Aorta (tissue), 5 donors: ENCODE measurements around the gene CTAGE8. TPM values are rescaled to one million over a fixed set of nuclear protein-coding genes. Genes with fewer than 3 reads are reported as not detected.
"Not testable (repeated sequence)": the region's sequence is repeated elsewhere in the genome, so short reads cannot be mapped to it uniquely, and the experiment has no call there.

Source experiments
- ATAC-seq: fragments of 200-7000 bp; cut with Tn5 transposase; one replicate; pipeline ENCODE4 v1.9.1; 2022; ENCODE audit warnings: moderate library complexity; ENCODE audit not compliant: low FRiP score
- DNase-seq, 2 donors: peaks; one replicate each; pipeline ENCODE4 v3.0.0-alpha.2; 2020
- H3K27ac ChIP-seq, 2 donors: one replicate each; pipeline ENCODE4 v1.5.1; 2013; ENCODE audit warnings: low read length in 2 of 2, mild to moderate bottlenecking in 2 of 2, moderate library complexity in 2 of 2, control low read depth in 1 of 2, inconsistent platforms in 1 of 2, low read depth in 1 of 2
- H3K27me3 ChIP-seq, 2 donors: one replicate each; pipeline ENCODE4 v1.6.1; 2013; ENCODE audit warnings: control low read depth in 1 of 2, low read length in 1 of 2, mild to moderate bottlenecking in 1 of 2, moderate library complexity in 1 of 2; ENCODE audit not compliant: insufficient read depth in 2 of 2, control insufficient read depth in 1 of 2
- H3K36me3 ChIP-seq, 2 donors: one replicate each; pipeline ENCODE4 v1.6.1; 2013; ENCODE audit warnings: control low read depth in 1 of 2, low read length in 1 of 2, mild to moderate bottlenecking in 1 of 2; ENCODE audit not compliant: insufficient read depth in 2 of 2, control insufficient read depth in 1 of 2
- H3K4me1 ChIP-seq, 2 donors: one replicate each; pipeline ENCODE4 v1.6.1; 2013; ENCODE audit warnings: low read length in 2 of 2, control low read depth in 1 of 2, mild to moderate bottlenecking in 1 of 2, moderate library complexity in 1 of 2; ENCODE audit not compliant: insufficient read depth in 2 of 2, control insufficient read depth in 1 of 2
- H3K4me3 ChIP-seq, 2 donors: one replicate each; pipeline ENCODE4 v1.5.1; 2013; ENCODE audit warnings: low read length in 2 of 2, control low read depth in 1 of 2, mild to moderate bottlenecking in 1 of 2
- H3K9me3 ChIP-seq: one replicate; pipeline ENCODE4 v1.6.1; 2013; ENCODE audit warnings: mild to moderate bottlenecking, low read length; ENCODE audit not compliant: control insufficient read depth
- WGBS, 2 donors: extraction: QIAGEN DNeasy Blood & Tissue Kit; methylation state at CpG; one replicate each; pipeline ENCODE4 v1.1.7; 2013; 5-methylcytosine and 5-hydroxymethylcytosine counted together
- intact Hi-C, 2 donors: fragments of 100-400 bp; cut with DNase I; formaldehyde crosslinking; loops; one replicate each; pipeline versions ENCODE4 v1.14.2 to v1.15.0; 2022
- polyA plus RNA-seq, 2 donors: library from polyadenylated mRNA; stranded (reverse); fragments of 200-250 nt; gene quantifications; one replicate each; pipeline ENCODE4 v1.2.3, GENCODE V29; 2013
- total RNA-seq, 2 donors: library from RNA; stranded (reverse); fragmentation: NEBNext Ultra II Directional; extraction: Animal tissue kit (Norgen Biotek cat#: 25700); gene quantifications; one replicate each; pipeline ENCODE4 v1.2.1, GENCODE V29; 2021
- donor health status: healthy with polysubstance abuse.
- donor health status: Bipolar disorder and iron deficiency.
- donor health status: DM: no; HTN: no; CAD: no.
- donor health status: DM: no; HTN: no; CAD: no.
- donor health status: DM: yes; HTN: yes; CAD: no.

CTAGE8 gene
- total and polyA plus RNA-seq, 4 donors: 0.21 to 1.2 TPM; not detected in 2

- H3K27me3 ChIP-seq, H3K27ac ChIP-seq, H3K4me1 ChIP-seq, DNase-seq, intact Hi-C loops, H3K4me3 ChIP-seq, H3K9me3 ChIP-seq, ATAC-seq, H3K36me3 ChIP-seq: not testable (repeated sequence)
- 95 to 98% methylated on average over 4 of the region's 6 CpGs for WGBS, 2 donors
Observed at GRCh38 chr7:144275281-144275680, 6.2 kb upstream of the CTAGE8 start.

- DNase-seq, H3K9me3 ChIP-seq, H3K27ac ChIP-seq, H3K4me1 ChIP-seq, intact Hi-C loops, H3K4me3 ChIP-seq, H3K36me3 ChIP-seq, H3K27me3 ChIP-seq: not testable (repeated sequence)
- 94 to 97% methylated on average over 6 of the region's 7 CpGs for WGBS, 2 donors
- ATAC-seq: peak; percentile 43
Observed at GRCh38 chr7:144264692-144265091, 4.4 kb downstream of the CTAGE8 start, which contains the start of gene OR2A7. OR2A7 (minus strand) TSS chr7:144264792; CDS start chr7:144259628, 5,164 bp downstream.

GRCh38 chr7:144262128-144262527 is 7.0 kb downstream of the CTAGE8 start:
- intact Hi-C loops, H3K4me3 ChIP-seq, H3K4me1 ChIP-seq, H3K9me3 ChIP-seq, ATAC-seq, H3K27ac ChIP-seq, DNase-seq, H3K36me3 ChIP-seq, H3K27me3 ChIP-seq: not testable (repeated sequence)
- no CpG with 5 or more reads among the region's 2 CpGs for WGBS, 2 donors

DNA sequence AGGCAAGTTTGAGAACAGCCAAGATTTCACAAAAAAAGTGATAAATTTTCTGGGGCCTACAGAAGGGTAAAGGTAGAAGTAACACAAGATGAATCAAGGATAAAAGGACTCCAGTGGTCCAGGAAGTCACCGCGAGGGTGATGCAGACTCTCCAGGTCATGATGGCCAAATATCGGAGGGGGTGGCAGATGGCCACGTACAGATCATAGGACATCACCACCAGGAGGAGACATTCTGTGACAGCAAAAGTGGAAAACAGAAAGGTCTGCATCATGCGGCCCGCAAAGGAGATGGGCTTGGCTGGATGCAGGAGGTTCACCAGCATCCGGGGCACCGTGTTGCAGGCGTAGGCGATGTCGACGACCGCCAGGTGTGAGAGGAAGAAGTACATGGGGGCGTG is 10.0 kb downstream of the CTAGE8 start:
- H3K4me3 ChIP-seq, ATAC-seq, H3K27me3 ChIP-seq, DNase-seq, H3K36me3 ChIP-seq, H3K9me3 ChIP-seq, H3K27ac ChIP-seq, intact Hi-C loops, H3K4me1 ChIP-seq: not testable (repeated sequence)
- no CpG with 5 or more reads among the region's 14 CpGs for WGBS, 2 donors

GRCh38 chr7:144256112-144256511 is 13.0 kb downstream of the CTAGE8 start:
- H3K27ac ChIP-seq: no peak overlapping the region
- intact Hi-C loops: no loop called here
- H3K9me3 ChIP-seq: no peaks in the 10 kb centered on the region
- no peak overlapping the region for H3K4me3 ChIP-seq
- DNase-seq: peak in 1 of 2 donors; percentile 6
- ATAC-seq: peak; percentile 17
- H3K4me1 ChIP-seq: no peaks in the 10 kb centered on the region
- H3K27me3 ChIP-seq: no peaks in the 10 kb centered on the region
- 82 to 85% methylated on average over 3 of the region's 3 CpGs for WGBS, 2 donors
- no peaks in the 10 kb centered on the region for H3K36me3 ChIP-seq

- no peaks in the 10 kb centered on the region for H3K36me3 ChIP-seq
- H3K27ac ChIP-seq: no peak overlapping the region
- intact Hi-C loops: no loop called here
- H3K4me3 ChIP-seq: no peak overlapping the region
- 81% methylated on average over 5 of the region's 5 CpGs for WGBS, 2 donors
- no peaks in the 10 kb centered on the region for H3K27me3 ChIP-seq
- H3K4me1 ChIP-seq: no peaks in the 10 kb centered on the region
- peak in 1 of 2 donors; percentile 6 for DNase-seq
- ATAC-seq: no peak
- H3K9me3 ChIP-seq: no peaks in the 10 kb centered on the region
Observed at GRCh38 chr7:144255471-144255897, 13.6 kb downstream of the CTAGE8 start.

GRCh38 chr7:144252307-144252706 is 16.8 kb downstream of the CTAGE8 start:
- H3K4me1 ChIP-seq, H3K36me3 ChIP-seq, H3K27me3 ChIP-seq, ATAC-seq, H3K4me3 ChIP-seq, DNase-seq, intact Hi-C loops, H3K9me3 ChIP-seq, H3K27ac ChIP-seq: not testable (repeated sequence)
- WGBS, 2 donors: no CpG with 5 or more reads among the region's 4 CpGs

DNA sequence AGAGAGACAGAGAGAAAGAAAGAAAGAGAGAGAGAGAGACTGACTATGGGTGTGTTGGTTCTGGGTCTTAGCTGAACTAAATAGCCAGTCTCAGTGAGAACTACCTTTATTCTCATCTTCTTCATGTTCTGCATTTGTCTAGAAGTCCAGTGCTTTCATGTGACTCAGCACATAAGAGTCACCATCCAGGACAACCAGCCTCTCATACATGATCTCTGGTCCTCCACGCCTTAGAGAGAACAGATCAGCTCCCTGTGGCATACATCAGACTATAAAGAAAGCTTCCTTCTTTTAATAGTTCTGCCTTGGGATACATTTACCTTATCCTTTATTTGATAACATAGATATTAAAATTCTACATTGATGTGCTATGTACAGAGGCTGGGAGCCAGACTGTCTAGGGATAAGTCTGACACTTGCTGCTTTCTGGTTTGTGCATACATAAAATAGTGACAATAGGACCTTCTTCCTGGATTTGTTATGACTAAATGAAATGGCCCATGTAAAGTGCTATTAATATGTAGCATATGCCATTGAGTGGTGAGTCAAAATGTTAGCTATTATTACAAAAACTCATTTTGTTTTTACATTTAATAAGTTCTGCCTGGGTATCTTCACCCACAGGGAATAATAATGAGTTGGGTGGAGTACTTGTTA is 21.3 kb downstream of the CTAGE8 start:
- H3K4me3 ChIP-seq, DNase-seq, H3K27ac ChIP-seq, ATAC-seq, intact Hi-C loops, H3K27me3 ChIP-seq, H3K9me3 ChIP-seq, H3K36me3 ChIP-seq, H3K4me1 ChIP-seq: not testable (repeated sequence)
- WGBS, 2 donors: no CpG with 5 or more reads among the region's 1 CpG

DNA sequence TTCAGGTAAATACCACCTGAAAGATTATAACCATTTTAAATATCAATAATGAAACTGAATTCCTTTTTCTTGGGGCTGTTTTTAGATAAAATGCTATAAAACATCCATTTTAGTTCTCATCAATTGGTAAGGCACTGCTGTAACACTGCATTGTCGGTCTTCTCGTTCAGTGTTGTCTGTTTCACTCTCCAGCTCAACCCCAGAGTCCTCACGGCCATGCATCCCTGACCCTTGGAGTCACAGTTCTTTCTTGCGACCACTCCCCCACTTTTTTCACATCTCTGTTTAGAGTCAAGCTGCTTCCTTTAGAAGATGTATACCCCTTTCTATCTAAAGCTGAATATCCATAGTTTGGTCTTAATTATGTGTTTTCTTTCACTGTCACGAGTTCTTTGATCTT is 22.1 kb downstream of the CTAGE8 start:
- H3K9me3 ChIP-seq, H3K4me1 ChIP-seq, H3K27ac ChIP-seq, H3K36me3 ChIP-seq, H3K27me3 ChIP-seq, H3K4me3 ChIP-seq, DNase-seq, ATAC-seq, intact Hi-C loops: not testable (repeated sequence)
- WGBS, 2 donors: no CpG with 5 or more reads among the region's 5 CpGs
